ENCODE measurements around the gene HERPUD2. TPM values are rescaled to one million over a fixed set of nuclear protein-coding genes. Genes with fewer than 3 reads are reported as not detected.

HERPUD2 gene
- polyA plus RNA-seq, 1 of the 3 experiments (the other 2 are of a cell fraction) = 39.2 TPM

DNA sequence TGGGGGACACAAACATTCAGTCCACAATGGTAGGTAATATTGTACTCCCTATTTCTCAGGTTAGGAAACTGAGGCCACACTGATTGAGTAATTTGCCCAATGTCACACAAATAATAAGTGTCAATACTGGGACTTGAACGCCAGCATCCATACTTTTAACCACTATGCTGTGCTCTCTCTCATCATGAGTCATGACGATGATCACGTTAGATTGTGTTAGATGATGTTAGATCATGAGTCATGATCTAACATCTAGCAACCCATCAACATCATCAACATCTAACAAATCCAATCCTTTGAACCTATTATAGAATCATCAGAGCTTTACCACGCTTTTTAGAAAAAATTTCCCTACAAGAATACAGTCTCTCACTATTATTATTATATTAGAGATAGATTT is 28.1 kb upstream of the HERPUD2 start:
- Histone ChIP-seq H3K27me3 (ENCODE audit: insufficient read depth) (no peaks in the 10 kb centered on the region), H4K20me1 (ENCODE audit: insufficient read depth) (no peaks in the 10 kb centered on the region), H3F3A (replicated peaks; ENCODE audit: insufficient read depth) (no peaks in the 10 kb centered on the region), H3K79me2 (ENCODE audit: insufficient read depth) (no peaks in the 10 kb centered on the region), H3K27ac (ENCODE audit: low read depth in 2 of 2, low read length in 1 of 2) (no peak overlapping the region), H3K9me3 (no peaks in the 10 kb centered on the region), H3K36me3 (replicated peaks in 1 of 2; ENCODE audit: control insufficient read depth in 1 of 2, insufficient read depth in 2 of 2, low read length in 1 of 2) (no peaks in the 10 kb centered on the region), H3K4me2 (no peak overlapping the region), H3K9me2 (no peaks in the 10 kb centered on the region), H3K4me1 (ENCODE audit: control insufficient read depth in 1 of 2, insufficient read depth in 2 of 2, low read depth in 1 of 2, low read length in 1 of 2) (peaks cover 5 to 19% of the 10 kb centered on the region in 2 experiments; a peak in 3 of 4 replicates), H3K9ac (no peak overlapping the region), H3K4me3 (ENCODE audit: low read depth in 2 of 2, low read length in 1 of 2) (no peak overlapping the region), H2AFZ (ENCODE audit: low read depth) (no peak overlapping the region)
- ChIA-PET POLR2A (no interaction called here), CTCF (interaction anchor here (0.8 to 2.6 kb wide), 6 partner anchors 12 to 184 kb away, joined by 3 to 7 read pairs (median 4); partner anchors contain the start of gene SEPTIN7)
- DNase-seq = no peak
- WGBS (ENCODE audit: low lambda C conversion rate) = 59% methylated on average over 4 of the region's 4 CpGs
- TF ChIP-seq NFIC (IDR thresholded peaks at IDR 0.05; ENCODE audit: borderline replicate concordance) = no peak
- peak; percentile 60 for TF ChIP-seq FOSL2 (IDR thresholded peaks at IDR 0.05; ENCODE audit: borderline replicate concordance, low read depth)
- no peak for TF ChIP-seq FOXM1 (IDR thresholded peaks at IDR 0.05; ENCODE audit: low read depth)
- TF ChIP-seq, protein P1, sequence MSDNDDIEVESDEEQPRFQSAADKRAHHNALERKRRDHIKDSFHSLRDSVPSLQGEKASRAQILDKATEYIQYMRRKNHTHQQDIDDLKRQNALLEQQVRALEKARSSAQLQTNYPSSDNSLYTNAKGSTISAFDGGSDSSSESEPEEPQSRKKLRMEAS (IDR thresholded peaks at IDR 0.05; ENCODE audit: low read depth) = no peak
- TF ChIP-seq RXRA (IDR thresholded peaks at IDR 0.05; ENCODE audit: borderline replicate concordance, low read depth) = no peak
- TF ChIP-seq, protein P2, sequence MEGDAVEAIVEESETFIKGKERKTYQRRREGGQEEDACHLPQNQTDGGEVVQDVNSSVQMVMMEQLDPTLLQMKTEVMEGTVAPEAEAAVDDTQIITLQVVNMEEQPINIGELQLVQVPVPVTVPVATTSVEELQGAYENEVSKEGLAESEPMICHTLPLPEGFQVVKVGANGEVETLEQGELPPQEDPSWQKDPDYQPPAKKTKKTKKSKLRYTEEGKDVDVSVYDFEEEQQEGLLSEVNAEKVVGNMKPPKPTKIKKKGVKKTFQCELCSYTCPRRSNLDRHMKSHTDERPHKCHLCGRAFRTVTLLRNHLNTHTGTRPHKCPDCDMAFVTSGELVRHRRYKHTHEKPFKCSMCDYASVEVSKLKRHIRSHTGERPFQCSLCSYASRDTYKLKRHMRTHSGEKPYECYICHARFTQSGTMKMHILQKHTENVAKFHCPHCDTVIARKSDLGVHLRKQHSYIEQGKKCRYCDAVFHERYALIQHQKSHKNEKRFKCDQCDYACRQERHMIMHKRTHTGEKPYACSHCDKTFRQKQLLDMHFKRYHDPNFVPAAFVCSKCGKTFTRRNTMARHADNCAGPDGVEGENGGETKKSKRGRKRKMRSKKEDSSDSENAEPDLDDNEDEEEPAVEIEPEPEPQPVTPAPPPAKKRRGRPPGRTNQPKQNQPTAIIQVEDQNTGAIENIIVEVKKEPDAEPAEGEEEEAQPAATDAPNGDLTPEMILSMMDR (IDR thresholded peaks at IDR 0.05) = peak; percentile 29; the same call in 1 of the 2 replicates
- TF ChIP-seq NRF1 (IDR thresholded peaks at IDR 0.05; ENCODE audit: low read depth, low read length) = no peak
- peak; percentile 33; the same call in 1 of the 2 replicates for TF ChIP-seq JUND (IDR thresholded peaks at IDR 0.05)

DNA sequence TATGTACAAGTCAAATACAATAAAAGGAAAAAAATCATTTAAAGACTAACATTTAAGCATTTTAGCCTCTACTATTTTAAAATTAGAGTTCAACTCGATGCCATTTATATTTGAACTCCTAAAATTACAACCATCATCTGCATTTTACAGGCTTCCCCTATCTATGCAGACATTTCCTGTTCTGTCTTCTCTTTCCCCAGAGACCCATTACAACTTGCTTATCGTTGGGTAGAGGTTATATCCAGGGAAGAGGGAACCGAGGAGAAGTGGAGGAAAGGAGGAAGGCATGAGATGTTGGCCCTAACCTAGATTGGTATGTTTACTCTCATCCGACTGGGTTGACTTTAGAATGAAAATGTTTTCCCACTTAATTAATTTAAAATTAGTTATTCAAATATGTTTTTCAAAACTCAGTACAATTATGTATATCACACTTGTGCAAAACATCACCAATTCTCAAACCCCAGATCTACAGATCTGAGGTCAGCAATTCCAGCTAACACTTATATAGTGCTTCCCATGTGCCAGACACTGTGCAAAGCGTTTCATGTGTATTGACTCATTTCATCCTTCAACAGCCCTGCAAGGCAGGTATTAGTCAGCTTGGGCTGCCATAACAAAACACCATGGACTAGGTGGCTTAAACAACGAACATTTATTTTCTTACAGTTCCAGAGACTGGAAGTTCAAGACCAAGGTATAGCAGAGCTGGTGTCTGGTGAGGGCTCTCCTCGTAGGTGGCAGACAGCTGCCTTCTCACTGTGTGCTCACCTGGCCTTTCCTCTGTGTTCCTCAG is 27.3 kb upstream of the HERPUD2 start:
- H3K79me2 ChIP-seq (ENCODE audit: insufficient read depth) = no peaks in the 10 kb centered on the region
- no peak for DNase-seq
- no peak overlapping the region for H3K27ac ChIP-seq (ENCODE audit: low read depth in 2 of 2, low read length in 1 of 2)
- ChIA-PET POLR2A (no interaction called here), CTCF (interaction anchor here (0.8 to 2.6 kb wide), 5 partner anchors 13 to 185 kb away, joined by 3 to 7 read pairs (median 5); partner anchors contain the start of gene SEPTIN7)
- H3F3A ChIP-seq (replicated peaks; ENCODE audit: insufficient read depth) = no peaks in the 10 kb centered on the region
- H3K4me1 ChIP-seq (ENCODE audit: control insufficient read depth in 1 of 2, insufficient read depth in 2 of 2, low read depth in 1 of 2, low read length in 1 of 2) = peaks cover 5 to 13% of the 10 kb centered on the region in 2 experiments; a peak in 3 of 4 replicates
- H3K4me2 ChIP-seq = no peak overlapping the region
- H3K27me3 ChIP-seq (ENCODE audit: insufficient read depth) = no peaks in the 10 kb centered on the region
- H3K9me3 ChIP-seq = no peaks in the 10 kb centered on the region
- H3K36me3 ChIP-seq (replicated peaks in 1 of 2; ENCODE audit: control insufficient read depth in 1 of 2, insufficient read depth in 2 of 2, low read length in 1 of 2) = no peaks in the 10 kb centered on the region
- 79% methylated on average over 7 of the region's 7 CpGs for WGBS (ENCODE audit: low lambda C conversion rate)
- no peaks in the 10 kb centered on the region for H3K9me2 ChIP-seq
- no peak overlapping the region for H3K4me3 ChIP-seq (ENCODE audit: low read depth in 2 of 2, low read length in 1 of 2)
- no peak overlapping the region for H2AFZ ChIP-seq (ENCODE audit: low read depth)
- H4K20me1 ChIP-seq (ENCODE audit: insufficient read depth) = no peaks in the 10 kb centered on the region
- no peak overlapping the region for H3K9ac ChIP-seq
- TF ChIP-seq, protein P3, sequence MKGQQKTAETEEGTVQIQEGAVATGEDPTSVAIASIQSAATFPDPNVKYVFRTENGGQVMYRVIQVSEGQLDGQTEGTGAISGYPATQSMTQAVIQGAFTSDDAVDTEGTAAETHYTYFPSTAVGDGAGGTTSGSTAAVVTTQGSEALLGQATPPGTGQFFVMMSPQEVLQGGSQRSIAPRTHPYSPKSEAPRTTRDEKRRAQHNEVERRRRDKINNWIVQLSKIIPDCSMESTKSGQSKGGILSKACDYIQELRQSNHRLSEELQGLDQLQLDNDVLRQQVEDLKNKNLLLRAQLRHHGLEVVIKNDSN (IDR thresholded peaks at IDR 0.05; ENCODE audit: borderline replicate concordance, low read depth) = no peak
- TF ChIP-seq FOSL2 (IDR thresholded peaks at IDR 0.05; ENCODE audit: borderline replicate concordance, low read depth) = no peak
- no peak for TF ChIP-seq RCOR1 (IDR thresholded peaks at IDR 0.05; ENCODE audit: low read length)
- TF ChIP-seq, protein P2 (IDR thresholded peaks at IDR 0.05) = no peak
- TF ChIP-seq CHD2 (IDR thresholded peaks at IDR 0.05; ENCODE audit: low read length, partially characterized antibody) = no peak
- TF ChIP-seq, protein P4, sequence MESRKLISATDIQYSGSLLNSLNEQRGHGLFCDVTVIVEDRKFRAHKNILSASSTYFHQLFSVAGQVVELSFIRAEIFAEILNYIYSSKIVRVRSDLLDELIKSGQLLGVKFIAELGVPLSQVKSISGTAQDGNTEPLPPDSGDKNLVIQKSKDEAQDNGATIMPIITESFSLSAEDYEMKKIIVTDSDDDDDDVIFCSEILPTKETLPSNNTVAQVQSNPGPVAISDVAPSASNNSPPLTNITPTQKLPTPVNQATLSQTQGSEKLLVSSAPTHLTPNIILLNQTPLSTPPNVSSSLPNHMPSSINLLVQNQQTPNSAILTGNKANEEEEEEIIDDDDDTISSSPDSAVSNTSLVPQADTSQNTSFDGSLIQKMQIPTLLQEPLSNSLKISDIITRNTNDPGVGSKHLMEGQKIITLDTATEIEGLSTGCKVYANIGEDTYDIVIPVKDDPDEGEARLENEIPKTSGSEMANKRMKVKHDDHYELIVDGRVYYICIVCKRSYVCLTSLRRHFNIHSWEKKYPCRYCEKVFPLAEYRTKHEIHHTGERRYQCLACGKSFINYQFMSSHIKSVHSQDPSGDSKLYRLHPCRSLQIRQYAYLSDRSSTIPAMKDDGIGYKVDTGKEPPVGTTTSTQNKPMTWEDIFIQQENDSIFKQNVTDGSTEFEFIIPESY (IDR thresholded peaks at IDR 0.05; ENCODE audit: borderline replicate concordance, low read depth) = no peak
- TF ChIP-seq, protein P5, sequence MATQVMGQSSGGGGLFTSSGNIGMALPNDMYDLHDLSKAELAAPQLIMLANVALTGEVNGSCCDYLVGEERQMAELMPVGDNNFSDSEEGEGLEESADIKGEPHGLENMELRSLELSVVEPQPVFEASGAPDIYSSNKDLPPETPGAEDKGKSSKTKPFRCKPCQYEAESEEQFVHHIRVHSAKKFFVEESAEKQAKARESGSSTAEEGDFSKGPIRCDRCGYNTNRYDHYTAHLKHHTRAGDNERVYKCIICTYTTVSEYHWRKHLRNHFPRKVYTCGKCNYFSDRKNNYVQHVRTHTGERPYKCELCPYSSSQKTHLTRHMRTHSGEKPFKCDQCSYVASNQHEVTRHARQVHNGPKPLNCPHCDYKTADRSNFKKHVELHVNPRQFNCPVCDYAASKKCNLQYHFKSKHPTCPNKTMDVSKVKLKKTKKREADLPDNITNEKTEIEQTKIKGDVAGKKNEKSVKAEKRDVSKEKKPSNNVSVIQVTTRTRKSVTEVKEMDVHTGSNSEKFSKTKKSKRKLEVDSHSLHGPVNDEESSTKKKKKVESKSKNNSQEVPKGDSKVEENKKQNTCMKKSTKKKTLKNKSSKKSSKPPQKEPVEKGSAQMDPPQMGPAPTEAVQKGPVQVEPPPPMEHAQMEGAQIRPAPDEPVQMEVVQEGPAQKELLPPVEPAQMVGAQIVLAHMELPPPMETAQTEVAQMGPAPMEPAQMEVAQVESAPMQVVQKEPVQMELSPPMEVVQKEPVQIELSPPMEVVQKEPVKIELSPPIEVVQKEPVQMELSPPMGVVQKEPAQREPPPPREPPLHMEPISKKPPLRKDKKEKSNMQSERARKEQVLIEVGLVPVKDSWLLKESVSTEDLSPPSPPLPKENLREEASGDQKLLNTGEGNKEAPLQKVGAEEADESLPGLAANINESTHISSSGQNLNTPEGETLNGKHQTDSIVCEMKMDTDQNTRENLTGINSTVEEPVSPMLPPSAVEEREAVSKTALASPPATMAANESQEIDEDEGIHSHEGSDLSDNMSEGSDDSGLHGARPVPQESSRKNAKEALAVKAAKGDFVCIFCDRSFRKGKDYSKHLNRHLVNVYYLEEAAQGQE (IDR thresholded peaks at IDR 0.05; ENCODE audit: low read depth, low read length) = no peak
